SJCRH30 (cell line): Measurements from ENCODE around the gene AKAP12. TPM values are rescaled to one million over a fixed set of nuclear protein-coding genes. Genes with fewer than 3 reads are reported as not detected.
"Not testable (repeated sequence)": the region's sequence is repeated elsewhere in the genome, so short reads cannot be mapped to it uniquely, and the experiment has no call there.

Source experiments
- DNase-seq, 2 experiments: peaks; one replicate each; pipeline ENCODE4 v3.0.0-alpha.2; 2015 to 2020
- H3K27ac ChIP-seq: fragments of 250-450 bp; sonication (Bioruptor Pico); 2 replicates; pipeline ENCODE4 v1.5.1; 2020; ENCODE audit warnings: mild to moderate bottlenecking, moderate library complexity
- H3K27me3 ChIP-seq: fragments of 250-450 bp; sonication (Bioruptor Pico); 2 replicates; pipeline ENCODE4 v1.5.1; 2020; ENCODE audit warnings: mild to moderate bottlenecking, moderate library complexity
- H3K36me3 ChIP-seq: fragments of 250-450 bp; sonication (Bioruptor Pico); 2 replicates; pipeline ENCODE4 v1.5.1; 2020; ENCODE audit warnings: mild to moderate bottlenecking, moderate library complexity
- H3K4me1 ChIP-seq: fragments of 250-450 bp; sonication (Bioruptor Pico); 2 replicates; pipeline ENCODE4 v1.5.1; 2020; ENCODE audit warnings: mild to moderate bottlenecking, moderate library complexity
- H3K4me3 ChIP-seq: fragments of 250-450 bp; sonication (Bioruptor Pico); 2 replicates; pipeline ENCODE4 v1.5.1; 2020; ENCODE audit warnings: mild to moderate bottlenecking, moderate library complexity
- H3K9me3 ChIP-seq: fragments of 250-450 bp; sonication (Bioruptor Pico); replicated peaks from 2 replicates; pipeline ENCODE4 v1.5.1; 2020; ENCODE audit warnings: mild to moderate bottlenecking, moderate library complexity
- total RNA-seq: library from RNA; depleted of rRNA; stranded (reverse); fragments of >200 nt; shearing (Covaris generic); gene quantifications from 2 replicates; pipeline ENCODE4 v1.2.3, GENCODE V29; 2014

AKAP12 gene
- total RNA-seq, 1 experiment from 2014 or later: 70.8 TPM

- H3K4me1 ChIP-seq, H3K9me3 ChIP-seq, DNase-seq, H3K27me3 ChIP-seq, H3K27ac ChIP-seq, H3K4me3 ChIP-seq, H3K36me3 ChIP-seq: not testable (repeated sequence)
These were observed 103.0 kb downstream of the AKAP12 start for GRCh38 chr6:151342750-151343149.

GRCh38 chr6:151349651-151350270, 110.0 kb downstream of the AKAP12 start:
- no peaks in the 10 kb centered on the region for H3K9me3 ChIP-seq
- no peaks in the 10 kb centered on the region for H3K27me3 ChIP-seq
- peak overlapping the region; percentile 82; the same call in 1 of the 2 replicates for H3K27ac ChIP-seq
- H3K4me1 ChIP-seq: peaks cover 24% of the 10 kb centered on the region
- peaks cover 14% of the 10 kb centered on the region for H3K36me3 ChIP-seq
- H3K4me3 ChIP-seq: no peak overlapping the region
- DNase-seq: no peak

- H3K4me1 ChIP-seq: peaks cover 24% of the 10 kb centered on the region
- peaks cover 14% of the 10 kb centered on the region for H3K36me3 ChIP-seq
- H3K9me3 ChIP-seq: no peaks in the 10 kb centered on the region
- peak overlapping the region; percentile 82 for H3K27ac ChIP-seq
- peak in 1 of 2 experiments; percentile 31 for DNase-seq
- H3K27me3 ChIP-seq: no peaks in the 10 kb centered on the region
- H3K4me3 ChIP-seq: no peak overlapping the region
These were observed 110.8 kb downstream of the AKAP12 start for GRCh38 chr6:151350442-151351145.

- H3K27ac ChIP-seq: peak overlapping the region; percentile 82
- H3K36me3 ChIP-seq: peaks cover 14% of the 10 kb centered on the region
- H3K4me1 ChIP-seq: peaks cover 22% of the 10 kb centered on the region
- H3K9me3 ChIP-seq: no peaks in the 10 kb centered on the region
- no peaks in the 10 kb centered on the region for H3K27me3 ChIP-seq
- H3K4me3 ChIP-seq: no peak overlapping the region
- DNase-seq: peak; percentile 92 to 96
These were observed 111.5 kb downstream of the AKAP12 start for GRCh38 chr6:151351146-151351700.

GRCh38 chr6:151351731-151352130, 112.0 kb downstream of the AKAP12 start:
- no peaks in the 10 kb centered on the region for H3K9me3 ChIP-seq
- no peaks in the 10 kb centered on the region for H3K27me3 ChIP-seq
- peaks cover 13% of the 10 kb centered on the region for H3K36me3 ChIP-seq
- no peak for DNase-seq
- H3K4me1 ChIP-seq: peaks cover 20% of the 10 kb centered on the region
- peak overlapping the region; percentile 82 for H3K27ac ChIP-seq
- H3K4me3 ChIP-seq: no peak overlapping the region

GRCh38 chr6:151352410-151353396, 112.9 kb downstream of the AKAP12 start:
- no peak for DNase-seq
- no peak overlapping the region for H3K4me3 ChIP-seq
- no peaks in the 10 kb centered on the region for H3K27me3 ChIP-seq
- no peaks in the 10 kb centered on the region for H3K9me3 ChIP-seq
- peaks cover 14% of the 10 kb centered on the region for H3K36me3 ChIP-seq
- H3K4me1 ChIP-seq: peaks cover 20% of the 10 kb centered on the region
- H3K27ac ChIP-seq: peak overlapping the region; percentile 82; the same call in 1 of the 2 replicates

GRCh38 chr6:151353795-151354194, 114.0 kb downstream of the AKAP12 start:
- peaks cover 27% of the 10 kb centered on the region for H3K4me1 ChIP-seq
- H3K4me3 ChIP-seq: no peak overlapping the region
- H3K27ac ChIP-seq: no peak overlapping the region
- DNase-seq: no peak
- peaks cover 15% of the 10 kb centered on the region for H3K36me3 ChIP-seq
- no peaks in the 10 kb centered on the region for H3K27me3 ChIP-seq
- no peaks in the 10 kb centered on the region for H3K9me3 ChIP-seq

- not testable (repeated sequence) for DNase-seq, H3K9me3 ChIP-seq, H3K27me3 ChIP-seq, H3K4me1 ChIP-seq, H3K4me3 ChIP-seq, H3K27ac ChIP-seq
- peaks cover 27% of the 10 kb centered on the region for H3K36me3 ChIP-seq
These were observed 117.2 kb downstream of the AKAP12 start for GRCh38 chr6:151356983-151357382.

- Histone ChIP-seq H3K4me3 (no peak overlapping the region), H3K27ac (no peak overlapping the region), H3K27me3 (no peaks in the 10 kb centered on the region), H3K4me1 (peaks cover 7% of the 10 kb centered on the region; the same call in 1 of the 2 replicates), H3K9me3 (no peaks in the 10 kb centered on the region), H3K36me3 (peaks cover 24% of the 10 kb centered on the region)
- DNase-seq: no peak
These were observed 118.1 kb downstream of the AKAP12 start for GRCh38 chr6:151357758-151358436.

- Histone ChIP-seq H3K36me3 (peaks cover 24% of the 10 kb centered on the region), H3K27me3 (no peaks in the 10 kb centered on the region), H3K4me3 (no peak overlapping the region), H3K4me1 (peaks cover 7% of the 10 kb centered on the region; the same call in 1 of the 2 replicates), H3K27ac (no peak overlapping the region), H3K9me3 (no peaks in the 10 kb centered on the region)
- no peak for DNase-seq
These were observed 118.7 kb downstream of the AKAP12 start for GRCh38 chr6:151358475-151358874.

GRCh38 chr6:151359486-151359885, 119.7 kb downstream of the AKAP12 start:
- Histone ChIP-seq H3K9me3 (no peaks in the 10 kb centered on the region), H3K4me3 (no peak overlapping the region), H3K36me3 (peaks cover 27% of the 10 kb centered on the region), H3K4me1 (peaks cover 7% of the 10 kb centered on the region; the same call in 1 of the 2 replicates), H3K27me3 (no peaks in the 10 kb centered on the region), H3K27ac (no peak overlapping the region)
- DNase-seq: no peak

GRCh38 chr6:151365233-151365632, 125.5 kb downstream of the AKAP12 start:
- no peak overlapping the region for H3K4me3 ChIP-seq
- H3K9me3 ChIP-seq: no peaks in the 10 kb centered on the region
- H3K4me1 ChIP-seq: no peaks in the 10 kb centered on the region
- H3K36me3 ChIP-seq: peaks cover 35% of the 10 kb centered on the region
- no peaks in the 10 kb centered on the region for H3K27me3 ChIP-seq
- no peak for DNase-seq
- H3K27ac ChIP-seq: no peak overlapping the region

GRCh38 chr6:151370509-151371078, 130.8 kb downstream of the AKAP12 start:
- Histone ChIP-seq H3K4me3 (no peak overlapping the region), H3K36me3 (peaks cover 33% of the 10 kb centered on the region), H3K9me3 (no peaks in the 10 kb centered on the region), H3K27ac (no peak overlapping the region), H3K27me3 (no peaks in the 10 kb centered on the region), H3K4me1 (no peaks in the 10 kb centered on the region)
- DNase-seq: no peak

GRCh38 chr6:151372164-151372563, 132.4 kb downstream of the AKAP12 start:
- Histone ChIP-seq H3K4me1 (no peaks in the 10 kb centered on the region), H3K9me3 (peaks cover 5% of the 10 kb centered on the region; the same call in 1 of the 2 replicates), H3K4me3 (no peak overlapping the region), H3K27me3 (no peaks in the 10 kb centered on the region), H3K27ac (no peak overlapping the region), H3K36me3 (peaks cover 23% of the 10 kb centered on the region)
- DNase-seq: no peak
